GM12875 (cell line): ENCODE data around the gene ATP2C2.

Experiments used
- H3K4me3 ChIP-seq: one replicate; pipeline ENCODE4 v1.5.1; 2011; ENCODE audit warnings: low read depth, low read length, control low read depth
- CTCF ChIP-seq: IDR thresholded peaks from 2 replicates; pipeline ENCODE4 v1.5.1; 2011; ENCODE audit warnings: low read depth, mild to moderate bottlenecking, control low read depth, inconsistent platforms, low read length, moderate library complexity, borderline replicate concordance; ENCODE audit not compliant: insufficient read depth

ATP2C2 gene

GRCh38 chr16:84407588-84408313, 39.4 kb downstream of the ATP2C2 start:
- no peak for TF ChIP-seq CTCF
- H3K4me3 ChIP-seq = no peak overlapping the region

- no peak overlapping the region for H3K4me3 ChIP-seq
- no peak for TF ChIP-seq CTCF
These were observed 40.0 kb downstream of the ATP2C2 start for GRCh38 chr16:84408314-84408690.

- TF ChIP-seq CTCF = no peak
- H3K4me3 ChIP-seq = no peak overlapping the region
These were observed 40.5 kb downstream of the ATP2C2 start for GRCh38 chr16:84408856-84409255.

GRCh38 chr16:84410361-84411138, 42.2 kb downstream of the ATP2C2 start:
- no peak overlapping the region for H3K4me3 ChIP-seq
- no peak for TF ChIP-seq CTCF

- TF ChIP-seq CTCF = no peak
- H3K4me3 ChIP-seq = no peak overlapping the region
These were observed 43.4 kb downstream of the ATP2C2 start for GRCh38 chr16:84411768-84412167.

GRCh38 chr16:84412262-84412661, 43.9 kb downstream of the ATP2C2 start:
- no peak for TF ChIP-seq CTCF
- H3K4me3 ChIP-seq = no peak overlapping the region
